H9 (cell line): Measurements from ENCODE around the gene MSI2. TPM values are rescaled to one million over a fixed set of nuclear protein-coding genes. Genes with fewer than 3 reads are reported as not detected.

Experiments used
- DNase-seq: peaks from one replicate; pipeline ENCODE4 v3.0.0-alpha.2; 2017
- H2AFZ ChIP-seq: one replicate; pipeline ENCODE4 v1.6.1; 2013; ENCODE audit warnings: mild to moderate bottlenecking, low read length, control low read depth, moderate library complexity
- H2AK5ac ChIP-seq: 2 replicates; pipeline ENCODE4 v1.6.1; 2013; ENCODE audit warnings: low read length, control low read depth, mixed read lengths; ENCODE audit not compliant: insufficient read length
- H2BK120ac ChIP-seq: one replicate; pipeline ENCODE4 v1.6.1; 2013; ENCODE audit warnings: low read depth, mild to moderate bottlenecking, low read length, control low read depth, inconsistent platforms; ENCODE audit not compliant: poor library complexity, severe bottlenecking
- H2BK12ac ChIP-seq: 2 replicates; pipeline ENCODE4 v1.6.1; 2013; ENCODE audit warnings: low read length, control low read depth, mixed read lengths, low read depth; ENCODE audit not compliant: insufficient read length
- H2BK15ac ChIP-seq: 2 replicates; pipeline ENCODE4 v1.6.1; 2013; ENCODE audit warnings: low read depth, low read length, control low read depth
- H2BK20ac ChIP-seq: one replicate; pipeline ENCODE4 v1.6.1; 2013; ENCODE audit warnings: low read depth, mild to moderate bottlenecking, low read length, control low read depth, inconsistent platforms; ENCODE audit not compliant: poor library complexity, severe bottlenecking
- H2BK5ac ChIP-seq: 2 replicates; pipeline ENCODE4 v1.6.1; 2013; ENCODE audit warnings: low read length, control low read depth, mixed read lengths; ENCODE audit not compliant: insufficient read length
- H3K14ac ChIP-seq: 2 replicates; pipeline ENCODE4 v1.6.1; 2013; ENCODE audit warnings: low read length, control low read depth; ENCODE audit not compliant: insufficient read depth
- H3K18ac ChIP-seq: 2 replicates; pipeline ENCODE4 v1.6.1; 2013; ENCODE audit warnings: low read depth, mild to moderate bottlenecking, mixed read lengths, low read length, control low read depth; ENCODE audit not compliant: insufficient read length
- H3K23ac ChIP-seq: 2 replicates; pipeline ENCODE4 v1.6.1; 2013; ENCODE audit warnings: low read length, control low read depth, mixed read lengths, low read depth; ENCODE audit not compliant: insufficient read length
- H3K23me2 ChIP-seq: 2 replicates; pipeline ENCODE4 v1.6.1; 2013; ENCODE audit warnings: low read depth, mild to moderate bottlenecking, mixed read lengths, low read length, control low read depth; ENCODE audit not compliant: insufficient read length, poor library complexity, severe bottlenecking
- H3K27ac ChIP-seq: 2 replicates; pipeline ENCODE4 v1.5.1; 2013; ENCODE audit warnings: low read length, control low read depth, mixed read lengths, low read depth; ENCODE audit not compliant: insufficient read length
- H3K27me3 ChIP-seq: 2 replicates; pipeline ENCODE4 v1.6.1; 2013; ENCODE audit warnings: low read length, control low read depth, inconsistent platforms; ENCODE audit not compliant: insufficient read depth
- H3K4ac ChIP-seq: 2 replicates; pipeline ENCODE4 v1.6.1; 2013; ENCODE audit warnings: low read depth, mild to moderate bottlenecking, control low read depth, inconsistent platforms, low read length, moderate library complexity
- H3K4me1 ChIP-seq: 2 replicates; pipeline ENCODE4 v1.6.1; 2013; ENCODE audit warnings: low read length, control low read depth, inconsistent platforms; ENCODE audit not compliant: insufficient read depth
- H3K4me2 ChIP-seq: 2 replicates; pipeline ENCODE4 v1.6.1; 2013; ENCODE audit warnings: low read length, control low read depth, mixed read lengths; ENCODE audit not compliant: insufficient read length, insufficient read depth
- H3K56ac ChIP-seq: 2 replicates; pipeline ENCODE4 v1.6.1; 2013; ENCODE audit warnings: low read depth, mild to moderate bottlenecking, mixed read lengths, low read length, control low read depth; ENCODE audit not compliant: insufficient read length
- H3K79me1 ChIP-seq: 2 replicates; pipeline ENCODE4 v1.6.1; 2013; ENCODE audit warnings: low read depth, mild to moderate bottlenecking, moderate library complexity, low read length, control low read depth, inconsistent platforms; ENCODE audit not compliant: insufficient read depth, poor library complexity, severe bottlenecking
- H3K79me2 ChIP-seq: 2 replicates; pipeline ENCODE4 v1.6.1; 2013; ENCODE audit warnings: low read length, control low read depth, inconsistent platforms; ENCODE audit not compliant: insufficient read depth
- H3K9ac ChIP-seq: 2 replicates; pipeline ENCODE4 v1.6.1; 2013; ENCODE audit warnings: low read length, control low read depth, mixed read lengths; ENCODE audit not compliant: insufficient read length; ENCODE audit errors: extremely low read depth
- H3K9me3 ChIP-seq: one replicate; pipeline ENCODE4 v1.6.1; 2013; ENCODE audit warnings: low read depth, low read length, inconsistent platforms; ENCODE audit not compliant: control insufficient read depth
- H3T11ph ChIP-seq: one replicate; pipeline ENCODE4 v1.6.1; 2013; ENCODE audit warnings: mild to moderate bottlenecking, low read length, control low read depth, inconsistent platforms
- H4K20me1 ChIP-seq: one replicate; pipeline ENCODE4 v1.6.1; 2013; ENCODE audit not compliant: control insufficient read depth, insufficient read length, insufficient read depth
- H4K5ac ChIP-seq: 2 replicates; pipeline ENCODE4 v1.6.1; 2013; ENCODE audit warnings: low read depth, mild to moderate bottlenecking, mixed read lengths, low read length, control low read depth; ENCODE audit not compliant: insufficient read length
- H4K8ac ChIP-seq: replicated peaks from 2 replicates; pipeline ENCODE4 v1.6.1; 2013; ENCODE audit warnings: low read length, control low read depth, mixed read lengths, low read depth; ENCODE audit not compliant: insufficient read length
- H4K91ac ChIP-seq: 2 replicates; pipeline ENCODE4 v1.6.1; 2013; ENCODE audit warnings: low read depth, mild to moderate bottlenecking, moderate library complexity, mixed read lengths, low read length, control low read depth; ENCODE audit not compliant: insufficient read length
- H3K27ac Mint-ChIP-seq, 3 experiments: 2 replicates in 2 of 3; 3 replicates in 1 of 3; pipeline ENCODE4 v1.8.0; 2020 to 2021; ENCODE audit warnings: mixed read lengths in 3 of 3, mild to moderate bottlenecking in 1 of 3, moderate library complexity in 1 of 3
- H3K27me3 Mint-ChIP-seq: 2 replicates; pipeline ENCODE4 v1.8.0; 2021; ENCODE audit warnings: low read depth, mild to moderate bottlenecking, moderate library complexity, mixed read lengths
- H3K36me3 Mint-ChIP-seq, 3 experiments: 2 replicates in 2 of 3; 3 replicates in 1 of 3; pipeline ENCODE4 v1.8.0; 2020 to 2021; ENCODE audit warnings: low read depth in 3 of 3, mixed read lengths in 3 of 3; ENCODE audit not compliant: insufficient read depth in 1 of 3
- H3K4me1 Mint-ChIP-seq, 2 experiments: 2 replicates each; pipeline ENCODE4 v1.8.0; 2020; ENCODE audit warnings: mixed read lengths in 2 of 2
- H3K4me3 Mint-ChIP-seq, 2 experiments: 2 replicates in 1 of 2; 3 replicates in 1 of 2; pipeline ENCODE4 v1.8.0; 2020 to 2021; ENCODE audit warnings: mild to moderate bottlenecking in 2 of 2, mixed read lengths in 2 of 2, moderate library complexity in 1 of 2
- H3K9me3 Mint-ChIP-seq, 2 experiments: 2 replicates in 1 of 2; 3 replicates in 1 of 2; pipeline ENCODE4 v1.8.0; 2020; ENCODE audit warnings: mild to moderate bottlenecking in 2 of 2, mixed read lengths in 2 of 2, moderate library complexity in 1 of 2
- CTCF ChIP-seq: fragments of 200-600 bp; sonication (generic); conservative IDR thresholded peaks from 3 replicates; pipeline ENCODE4 v1.8.0; 2021; ENCODE audit warnings: antibody characterized with exemption, mild to moderate bottlenecking
- WGBS: extraction: QIAGEN DNeasy Blood & Tissue Kit; methylation state at CpG from one replicate; pipeline ENCODE4 v1.1.7; 2013; ENCODE audit warnings: missing lambda C conversion rate, low lambda C conversion rate, mixed read lengths; ENCODE audit not compliant: insufficient read length; ENCODE audit errors: extremely low coverage; 5-methylcytosine and 5-hydroxymethylcytosine counted together
- total RNA-seq: library from RNA; stranded (reverse); gene quantifications from 2 replicates; pipeline ENCODE4 v1.2.1, GENCODE V29; 2021

MSI2 gene
- total RNA-seq, 1 experiment from 2014 or later: 98.5 TPM

GRCh38 chr17:57691939-57692338 lies 435.6 kb downstream of the MSI2 start:
- Mint-ChIP-seq H3K36me3 (peaks cover 0 to 14% (median 5%) of the 10 kb centered on the region in 3 experiments; a peak in 5 of 7 replicates), H3K27me3 (peaks cover 3% of the 10 kb centered on the region), H3K4me1 (peaks cover 6 to 7% of the 10 kb centered on the region in 2 experiments), H3K9me3 (peaks cover 8 to 18% of the 10 kb centered on the region in 2 experiments), H3K4me3 (no peak overlapping the region), H3K27ac (no peak overlapping the region)
- Histone ChIP-seq H3K4me2 (no peak overlapping the region), H2BK120ac (no peak overlapping the region), H3K79me1 (no peaks in the 10 kb centered on the region), H3K27ac (no peak overlapping the region), H2BK20ac (no peak overlapping the region), H3K14ac (no peak overlapping the region), H2AFZ (no peak overlapping the region), H3K18ac (no peak overlapping the region), H2BK12ac (no peak overlapping the region), H3K23ac (no peak overlapping the region), H3T11ph (no peak overlapping the region), H3K56ac (no peak overlapping the region), H3K27me3 (no peaks in the 10 kb centered on the region), H4K91ac (no peak overlapping the region), H3K4ac (no peak overlapping the region), H3K4me1 (no peaks in the 10 kb centered on the region), H4K20me1 (no peaks in the 10 kb centered on the region), H3K9me3 (no peaks in the 10 kb centered on the region), H2BK5ac (no peak overlapping the region), H3K23me2 (no peaks in the 10 kb centered on the region), H3K79me2 (no peaks in the 10 kb centered on the region), H3K9ac (no peak overlapping the region), H2BK15ac (no peak overlapping the region), H4K5ac (no peak overlapping the region), H2AK5ac (no peak overlapping the region), H4K8ac (no peak overlapping the region)
- no CpG with 5 or more reads among the region's 1 CpG for WGBS
- TF ChIP-seq CTCF: no peak
- no peak for DNase-seq
